NB4 (cell line): ENCODE data around the gene SPDYE17.
A peak's percentile ranks its signal among the peaks of the same experiment; 100 is the strongest.
"Not testable (repeated sequence)": the region's sequence is repeated elsewhere in the genome, so short reads cannot be mapped to it uniquely, and the experiment has no call there.

Experiments
- DNase-seq: peaks from one replicate; pipeline ENCODE4 v3.0.0; 2010; ENCODE audit warnings: low read depth
- H3K4me3 ChIP-seq: one replicate; pipeline ENCODE4 v1.5.1; 2011; ENCODE audit warnings: mild to moderate bottlenecking, low read depth, low read length, moderate library complexity

Gene SPDYE17

DNA sequence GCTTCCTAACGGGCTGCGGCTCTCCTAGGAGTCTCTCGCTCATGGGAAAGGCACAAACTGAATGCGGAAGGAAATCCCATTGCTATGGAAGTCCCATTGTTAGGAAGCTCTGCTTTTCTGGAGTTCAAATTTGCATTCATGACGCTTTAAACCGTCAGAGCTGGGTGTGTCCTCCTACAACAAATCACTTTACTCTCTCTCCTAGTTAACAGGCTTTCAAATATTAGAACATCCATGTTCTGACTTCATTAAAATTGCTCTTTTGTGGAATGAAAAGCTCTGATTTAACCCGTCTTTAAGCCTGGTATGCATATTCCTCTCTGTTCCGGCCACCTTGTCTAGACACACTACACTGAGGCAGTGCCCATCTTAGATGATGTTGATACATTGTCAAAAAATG is at the start of gene SPDYE17:
Gene SPDYE17, minus strand, starts transcription at position 101 of the 400 bp plus-strand sequence. CDS start 1,791 bp downstream, outside the sequence.
- H3K4me3 ChIP-seq = not testable (repeated sequence)

GRCh38 chr7:77080236-77080635 is 48.1 kb upstream of the SPDYE17 start:
- H3K4me3 ChIP-seq, DNase-seq: not testable (repeated sequence)

More for the DNA sequence above, at the start of gene SPDYE17:
- DNase-seq = not testable (repeated sequence)

GRCh38 chr7:77079624-77080023 is 47.5 kb upstream of the SPDYE17 start:
- not testable (repeated sequence) for DNase-seq, H3K4me3 ChIP-seq

DNA sequence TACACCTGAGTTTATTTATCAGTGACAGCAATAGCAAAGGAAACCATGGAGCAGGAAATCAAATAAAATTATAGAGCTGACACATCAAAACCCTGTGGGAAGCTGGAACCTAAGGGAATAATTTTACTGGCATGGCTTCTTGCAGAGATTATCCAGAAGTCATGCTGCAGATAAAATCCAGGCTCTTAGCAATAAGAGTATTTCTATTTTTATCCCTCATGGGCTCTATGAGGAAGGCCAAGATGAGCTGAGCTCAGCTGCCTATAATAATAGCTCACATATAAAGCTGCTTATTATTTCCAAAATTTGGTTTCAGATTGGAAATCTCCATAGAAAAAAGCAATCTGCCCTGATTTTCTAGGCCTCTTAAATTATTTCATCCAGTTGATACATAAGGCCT is 47.0 kb upstream of the SPDYE17 start:
- not testable (repeated sequence) for H3K4me3 ChIP-seq, DNase-seq

- not testable (repeated sequence) for DNase-seq, H3K4me3 ChIP-seq
Measured at GRCh38 chr7:77077060-77077459, 44.9 kb upstream of the SPDYE17 start.

DNA sequence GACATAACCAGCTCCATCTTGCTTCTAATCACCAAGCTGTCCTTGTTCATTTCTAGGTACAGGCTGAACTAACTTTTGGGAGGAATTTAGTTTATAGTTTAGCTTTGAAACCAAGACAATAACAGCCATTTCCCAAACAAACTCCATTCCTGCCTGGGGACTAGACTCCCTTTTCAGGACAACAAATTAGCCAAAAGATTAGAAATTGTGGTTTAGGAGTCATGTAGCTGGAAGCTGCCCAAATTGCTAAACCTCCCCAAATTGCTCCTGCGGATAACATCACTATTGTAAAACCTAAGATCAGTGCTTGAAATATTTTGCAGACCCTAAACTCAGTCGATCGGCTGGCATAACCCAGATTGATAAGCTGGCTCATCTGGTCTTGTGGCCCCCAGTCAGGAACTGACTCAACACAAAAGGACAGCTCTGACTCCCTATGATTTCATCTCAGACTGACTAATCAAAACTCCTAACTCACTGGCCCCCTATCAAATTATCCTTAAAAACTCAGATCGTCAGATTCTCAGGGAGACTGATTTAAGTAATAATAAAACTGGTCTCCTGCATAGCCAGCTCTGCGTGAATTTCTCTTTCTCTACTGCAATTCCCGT is 42.7 kb upstream of the SPDYE17 start:
- not testable (repeated sequence) for DNase-seq, H3K4me3 ChIP-seq

DNA sequence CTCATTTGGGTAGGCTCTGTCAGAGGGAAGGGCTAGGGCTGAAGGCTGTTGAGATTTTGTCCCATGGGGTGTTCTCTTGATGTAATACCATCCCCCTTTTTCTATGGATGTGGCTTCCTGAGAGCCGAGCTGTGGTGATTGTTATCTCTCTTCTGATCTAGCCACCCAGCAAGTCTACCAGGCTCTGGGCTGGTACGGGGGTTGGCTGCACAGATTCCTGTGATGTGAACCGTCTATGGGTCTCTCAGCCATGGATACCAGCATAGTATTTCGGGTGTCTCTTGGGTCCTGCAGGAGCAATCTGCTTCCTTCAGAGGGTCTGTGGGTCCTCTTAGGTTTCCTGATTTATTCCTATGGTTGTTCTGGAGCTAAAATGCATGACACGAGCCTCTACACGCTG is 38.9 kb upstream of the SPDYE17 start:
- H3K4me3 ChIP-seq, DNase-seq: not testable (repeated sequence)

DNA sequence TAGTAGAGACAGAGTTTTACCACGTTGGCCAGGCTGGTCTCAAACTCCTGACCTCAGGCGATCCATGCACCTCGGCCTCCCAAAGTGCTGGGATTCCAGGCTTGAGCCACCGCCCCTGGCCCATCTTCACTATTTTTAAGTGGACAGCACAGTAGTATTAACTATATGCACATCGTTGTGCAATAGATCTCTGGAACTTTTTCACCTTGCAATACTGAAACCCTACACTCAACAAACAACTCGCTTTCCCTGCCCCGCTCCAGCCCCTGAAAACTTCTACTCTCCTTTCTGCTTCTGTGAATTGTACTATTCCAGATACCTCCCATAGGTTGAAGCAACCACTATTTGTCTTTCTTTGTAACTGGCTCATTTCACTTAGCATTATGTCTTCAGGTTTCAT is 33.7 kb upstream of the SPDYE17 start:
- not testable (repeated sequence) for DNase-seq, H3K4me3 ChIP-seq

GRCh38 chr7:77063732-77064131 is 31.6 kb upstream of the SPDYE17 start:
- not testable (repeated sequence) for H3K4me3 ChIP-seq, DNase-seq

- not testable (repeated sequence) for H3K4me3 ChIP-seq, DNase-seq
Measured at GRCh38 chr7:77062557-77062956, 30.4 kb upstream of the SPDYE17 start, which contains the start of gene SPDYE18. SPDYE18 (minus strand) TSS chr7:77062558; CDS start chr7:77060512, 2,046 bp downstream.

DNA sequence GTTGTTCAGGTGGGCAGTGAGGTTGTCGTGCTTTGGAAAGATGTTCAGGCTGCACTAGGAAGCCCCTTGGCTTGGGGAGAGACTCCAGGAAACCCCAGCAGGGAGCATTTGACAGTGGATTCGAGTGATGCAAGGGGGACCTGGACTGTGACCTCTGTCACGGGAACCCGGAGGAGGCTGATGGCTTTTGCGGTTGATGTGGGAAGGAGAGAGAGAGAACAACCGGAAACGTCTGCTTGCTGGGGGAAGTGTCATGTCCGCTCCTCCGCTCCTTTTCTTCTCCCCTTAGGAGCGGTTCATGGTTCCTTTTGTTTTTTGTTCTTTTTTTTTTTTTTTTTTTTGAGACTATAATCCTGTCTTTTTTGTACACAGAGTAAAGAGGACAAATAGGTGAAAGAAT is 5.8 kb downstream of the SPDYE17 start:
- H3K4me3 ChIP-seq, DNase-seq: not testable (repeated sequence)

DNA sequence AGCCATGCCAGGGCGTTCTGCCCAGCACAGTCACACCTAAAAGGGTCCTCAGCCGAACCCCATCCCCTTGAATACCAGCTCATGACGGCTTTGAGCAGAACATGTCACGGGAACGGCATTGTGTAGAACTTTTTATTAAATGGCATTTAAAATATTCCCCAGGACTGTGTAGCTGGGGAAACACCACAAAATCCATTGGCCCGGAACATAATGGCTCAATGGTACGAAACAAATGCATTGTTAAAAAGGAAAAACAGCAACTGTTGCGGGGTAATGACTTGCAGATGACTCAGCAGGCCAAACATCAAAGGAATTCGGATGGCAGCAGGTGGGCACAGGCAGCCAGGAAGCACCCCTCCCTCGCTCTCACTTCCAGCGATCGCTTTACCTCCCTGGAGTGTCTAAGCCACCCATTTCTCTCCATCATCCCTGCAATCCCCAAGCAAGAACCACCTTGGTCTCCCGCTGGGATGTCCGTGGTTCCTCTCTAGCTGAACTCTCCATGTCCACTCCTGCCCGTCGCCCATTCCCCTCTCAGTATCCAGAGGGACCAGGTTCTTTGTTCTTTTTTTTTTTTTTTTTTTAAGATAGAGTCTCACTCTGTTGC is 22.0 kb downstream of the SPDYE17 start:
- not testable (repeated sequence) for H3K4me3 ChIP-seq, DNase-seq

- not testable (repeated sequence) for H3K4me3 ChIP-seq
- DNase-seq = peak; percentile 4
Measured at GRCh38 chr7:77008000-77008399, 24.2 kb downstream of the SPDYE17 start.

DNA sequence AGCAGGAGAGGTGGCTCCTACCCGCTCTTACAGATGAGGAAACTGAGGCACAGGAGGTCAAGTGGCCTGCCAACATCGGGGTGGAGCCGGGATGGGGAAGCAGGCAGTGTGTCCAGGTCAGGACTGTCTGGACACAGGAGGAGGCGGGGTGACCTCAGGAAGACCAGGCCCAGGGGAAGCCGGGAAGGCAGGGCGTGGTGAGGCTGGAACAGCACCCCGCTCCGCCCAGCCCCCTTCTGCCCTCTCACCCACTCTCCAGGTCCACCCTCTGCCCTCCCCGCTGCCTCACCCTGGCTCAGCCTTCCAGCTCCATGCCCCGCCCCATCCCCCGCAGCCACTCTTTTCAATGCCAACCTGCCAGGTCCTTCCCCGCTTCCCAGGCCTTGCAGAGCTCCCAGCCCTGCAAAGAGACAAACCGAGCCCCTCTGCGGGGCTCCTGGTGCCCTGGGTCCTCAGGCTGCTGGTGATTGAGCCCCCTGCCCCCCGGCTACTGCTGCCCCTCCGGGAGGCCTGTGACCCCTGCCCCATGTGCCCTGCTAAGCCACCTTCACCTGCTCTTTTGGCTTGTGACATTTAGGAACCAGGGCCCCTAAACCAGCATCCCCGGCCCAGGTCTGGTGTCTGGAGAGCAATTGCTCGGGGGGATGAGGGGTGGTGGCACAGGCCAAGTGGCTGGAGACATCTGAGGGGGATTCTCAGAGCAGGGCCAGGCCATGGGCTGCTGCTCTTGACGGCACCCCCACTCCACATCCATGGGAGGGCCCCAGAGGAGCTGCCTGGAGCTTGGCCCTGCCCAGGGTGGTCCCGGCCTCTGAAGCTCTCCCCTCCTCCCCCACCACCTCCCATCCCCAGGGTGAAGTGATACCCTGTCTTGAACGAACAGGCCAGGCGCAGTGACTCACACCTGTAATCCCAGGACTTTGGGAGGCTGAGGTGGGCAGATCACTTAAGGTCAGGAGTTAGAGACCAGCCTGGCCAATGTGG is 25.7 kb downstream of the SPDYE17 start:
- not testable (repeated sequence) for H3K4me3 ChIP-seq, DNase-seq

DNA sequence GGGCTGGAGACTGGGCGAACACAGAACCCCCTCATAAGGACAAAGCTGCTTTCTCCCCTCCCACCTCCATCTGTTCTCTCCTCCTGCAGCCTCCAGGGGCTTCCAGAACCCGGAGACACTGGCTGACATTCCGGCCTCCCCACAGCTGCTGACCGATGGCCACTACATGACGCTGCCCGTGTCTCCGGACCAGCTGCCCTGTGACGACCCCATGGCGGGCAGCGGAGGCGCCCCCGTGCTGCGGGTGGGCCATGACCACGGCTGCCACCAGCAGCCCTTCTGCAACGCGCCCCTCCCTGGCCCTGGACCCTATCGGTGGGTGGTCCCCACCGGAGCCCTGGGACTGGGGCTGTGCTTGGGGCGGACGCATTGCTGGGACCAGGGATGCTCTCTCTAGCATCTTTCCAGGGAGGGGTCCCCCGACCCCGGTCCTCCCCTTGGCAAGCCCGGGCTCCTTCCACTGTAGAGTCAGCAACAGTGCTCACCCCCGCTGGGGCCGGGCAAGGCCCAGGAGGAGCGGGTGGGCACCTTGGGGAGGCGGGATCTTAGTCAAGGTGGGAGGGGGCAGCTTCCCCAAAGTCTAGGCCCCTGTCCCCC is 26.6 kb downstream of the SPDYE17 start:
- H3K4me3 ChIP-seq, DNase-seq: not testable (repeated sequence)

DNA sequence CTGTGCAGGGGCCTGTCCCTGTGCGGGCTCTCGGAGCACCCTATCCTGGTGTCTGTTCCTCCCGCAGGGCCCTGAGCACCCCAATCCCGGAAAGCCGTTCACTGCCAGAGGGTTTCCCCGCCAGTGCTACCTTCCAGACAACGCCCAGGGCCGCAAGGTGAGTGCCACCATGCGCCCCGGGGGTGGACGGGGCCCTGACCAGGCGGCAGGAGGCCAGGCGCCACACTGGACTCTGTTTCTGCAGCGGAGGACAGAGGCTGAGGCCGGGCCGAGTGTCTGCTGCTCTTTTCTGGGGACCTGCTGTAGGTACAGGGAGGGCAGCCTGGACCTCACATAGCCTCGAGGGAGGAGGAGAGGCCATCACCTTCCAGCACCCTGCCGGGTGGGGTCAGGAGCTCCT is 28.0 kb downstream of the SPDYE17 start:
- DNase-seq, H3K4me3 ChIP-seq: not testable (repeated sequence)

DNA sequence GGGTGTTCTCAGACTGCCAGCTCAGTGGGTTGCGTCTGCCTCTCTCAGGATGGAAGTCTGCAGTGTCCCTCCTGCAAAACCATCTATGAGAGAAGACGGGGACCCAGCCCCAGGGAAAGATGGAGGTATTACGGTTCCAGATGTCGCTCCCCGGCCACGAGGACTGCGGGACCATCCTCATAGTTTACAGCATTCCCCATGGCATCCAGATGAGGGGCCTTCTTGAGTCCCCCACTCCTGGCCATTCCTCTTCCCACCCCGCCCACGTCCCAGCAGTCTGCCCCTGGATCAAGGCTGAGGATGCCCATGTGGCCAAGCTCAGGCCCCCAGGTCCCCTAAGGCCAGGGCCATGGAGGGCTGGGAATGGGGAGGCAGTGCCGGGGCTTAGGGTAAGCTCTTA is 28.9 kb downstream of the SPDYE17 start:
- H3K4me3 ChIP-seq, DNase-seq: not testable (repeated sequence)

GRCh38 chr7:77002678-77003233 is 29.4 kb downstream of the SPDYE17 start:
- DNase-seq, H3K4me3 ChIP-seq: not testable (repeated sequence)

- H3K4me3 ChIP-seq, DNase-seq: not testable (repeated sequence)
Measured at GRCh38 chr7:77002104-77002503, 30.1 kb downstream of the SPDYE17 start.
